Measurements from ENCODE around the gene GRK5.

Gene GRK5

DNA sequence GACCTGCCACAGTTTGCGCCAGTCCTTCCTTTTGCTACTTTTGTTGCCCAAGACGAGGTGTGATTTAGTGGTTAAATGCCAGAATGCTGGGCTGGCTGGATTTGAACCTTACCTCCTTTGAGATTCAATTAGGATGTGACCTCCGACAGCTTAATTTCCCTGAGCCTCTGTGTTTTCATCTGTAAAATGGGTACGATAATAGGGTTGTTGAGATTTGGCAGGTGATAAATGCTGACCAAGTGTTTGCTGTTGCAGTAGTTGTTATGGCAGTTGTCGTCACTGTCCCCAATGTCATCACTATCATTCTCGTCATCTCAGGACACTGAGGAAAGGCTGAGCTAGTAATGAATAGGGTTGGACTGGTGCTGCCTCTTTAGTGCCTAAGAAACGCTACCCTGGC lies 61.1 kb downstream of the GRK5 start:
- Histone ChIP-seq H3K9me3 (ENCODE audit: control insufficient read depth, low read length) (no peaks in the 10 kb centered on the region), H3K18ac (ENCODE audit: low read depth in 1 of 2, low read length in 2 of 2) (peak overlapping the region; percentile 23 to 61), H3K14ac (ENCODE audit: low read length in 2 of 2) (no peak overlapping the region), H2AK5ac (ENCODE audit: low read length, severe bottlenecking) (no peak overlapping the region), H3K4ac (ENCODE audit: low read depth in 1 of 2, low read length in 2 of 2) (peak overlapping the region in 1 of 2 experiments; percentile 44), H3K79me1 (replicated peaks; ENCODE audit: low read length, poor library complexity, severe bottlenecking) (peaks cover 25% of the 10 kb centered on the region), H3K36me3 (ENCODE audit: control insufficient read depth in 1 of 2, insufficient read depth in 2 of 2, low read depth in 1 of 2, low read length in 2 of 2) (peaks cover 0 to 3% of the 10 kb centered on the region in 2 experiments), H3K4me2 (ENCODE audit: low read length, poor library complexity, severe bottlenecking) (no peak overlapping the region), H2BK5ac (ENCODE audit: low read depth, low read length, poor library complexity, severe bottlenecking) (no peak overlapping the region), H2BK15ac (ENCODE audit: low read depth, poor library complexity, severe bottlenecking) (no peak overlapping the region), H4K91ac (ENCODE audit: low read length) (peak overlapping the region; percentile 30), H4K8ac (ENCODE audit: low read length) (no peak overlapping the region), H3K27me3 (ENCODE audit: control insufficient read depth in 1 of 2, insufficient read depth in 1 of 2, low read length in 2 of 2) (no peaks in the 10 kb centered on the region), H3K9ac (ENCODE audit: low read length) (no peak overlapping the region), H3K27ac (ENCODE audit: low read length, poor library complexity, severe bottlenecking) (no peak overlapping the region), H2AFZ (ENCODE audit: low read depth, low read length) (no peak overlapping the region), H3K23ac (ENCODE audit: low read length in 2 of 2) (no peak overlapping the region), H2BK12ac (ENCODE audit: low read length in 2 of 2) (no peak overlapping the region), H3K4me1 (ENCODE audit: control insufficient read depth, insufficient read depth, low read depth, low read length) (peaks cover 19% of the 10 kb centered on the region), H3K4me3 (ENCODE audit: insufficient read depth in 1 of 2, low read depth in 1 of 2, low read length in 2 of 2) (no peak overlapping the region), H2BK120ac (ENCODE audit: low read depth, low read length) (no peak overlapping the region)
- no peak for DNase-seq
- 97% methylated on average over 7 of the region's 7 CpGs for WGBS

DNA sequence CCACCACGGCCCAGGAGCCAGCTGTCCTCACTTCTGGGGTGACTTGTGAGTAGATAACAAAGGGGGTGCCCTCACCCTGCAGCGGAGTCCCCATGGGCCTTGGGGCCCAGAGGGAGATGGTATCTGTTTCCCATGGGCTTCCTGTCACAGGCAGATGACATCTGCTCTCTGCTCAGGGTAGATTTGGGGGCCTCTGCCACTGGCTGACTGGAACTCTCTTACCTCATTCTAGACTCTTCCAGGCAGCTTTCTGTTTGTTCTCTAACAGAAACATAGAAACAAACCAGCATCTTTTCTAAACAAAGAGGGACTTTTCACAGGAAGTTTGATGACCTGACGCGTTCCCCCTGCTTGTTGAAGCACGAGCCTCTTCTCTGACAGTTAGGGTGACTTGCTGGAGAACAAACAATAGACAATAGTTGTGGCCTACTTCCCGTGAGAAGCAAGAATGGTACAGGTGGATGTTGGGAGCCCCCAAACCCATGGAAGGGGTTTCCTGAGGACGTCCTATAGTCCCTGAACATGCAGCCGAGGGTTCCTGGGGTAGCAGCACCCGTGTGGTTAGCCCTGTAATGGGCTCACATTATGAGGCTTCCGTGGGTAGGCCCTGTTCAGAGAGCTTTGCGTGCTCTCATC lies 61.6 kb downstream of the GRK5 start:
- peak overlapping the region; percentile 78 for H4K8ac ChIP-seq (ENCODE audit: low read length)
- no peak overlapping the region for H2AFZ ChIP-seq (ENCODE audit: low read depth, low read length)
- no peak overlapping the region for H3K27ac ChIP-seq (ENCODE audit: low read length, poor library complexity, severe bottlenecking)
- no peak overlapping the region for H3K23ac ChIP-seq (ENCODE audit: low read length in 2 of 2)
- H3K4me3 ChIP-seq (ENCODE audit: insufficient read depth in 1 of 2, low read depth in 1 of 2, low read length in 2 of 2) = no peak overlapping the region
- no peak overlapping the region for H2BK5ac ChIP-seq (ENCODE audit: low read depth, low read length, poor library complexity, severe bottlenecking)
- H3K9ac ChIP-seq (ENCODE audit: low read length) = no peak overlapping the region
- peaks cover 27% of the 10 kb centered on the region for H3K79me1 ChIP-seq (replicated peaks; ENCODE audit: low read length, poor library complexity, severe bottlenecking)
- H4K91ac ChIP-seq (ENCODE audit: low read length) = peak overlapping the region; percentile 76
- DNase-seq = peak; percentile 93
- no peak overlapping the region for H3K4me2 ChIP-seq (ENCODE audit: low read length, poor library complexity, severe bottlenecking)
- H3K4me1 ChIP-seq (ENCODE audit: control insufficient read depth, insufficient read depth, low read depth, low read length) = peaks cover 18% of the 10 kb centered on the region
- peak overlapping the region in 1 of 2 experiments; percentile 75 for H3K14ac ChIP-seq (ENCODE audit: low read length in 2 of 2)
- H3K27me3 ChIP-seq (ENCODE audit: control insufficient read depth in 1 of 2, insufficient read depth in 1 of 2, low read length in 2 of 2) = no peaks in the 10 kb centered on the region
- peaks cover 0 to 3% of the 10 kb centered on the region in 2 experiments for H3K36me3 ChIP-seq (ENCODE audit: control insufficient read depth in 1 of 2, insufficient read depth in 2 of 2, low read depth in 1 of 2, low read length in 2 of 2)
- 66% methylated on average over 11 of the region's 11 CpGs for WGBS
- no peak overlapping the region for H2BK15ac ChIP-seq (ENCODE audit: low read depth, poor library complexity, severe bottlenecking)
- peak overlapping the region; percentile 49 to 61 for H3K18ac ChIP-seq (ENCODE audit: low read depth in 1 of 2, low read length in 2 of 2)
- H2BK12ac ChIP-seq (ENCODE audit: low read length in 2 of 2) = peak overlapping the region in 1 of 2 experiments; percentile 80
- H3K9me3 ChIP-seq (ENCODE audit: control insufficient read depth, low read length) = no peaks in the 10 kb centered on the region
- no peak overlapping the region for H2BK120ac ChIP-seq (ENCODE audit: low read depth, low read length)
- peak overlapping the region; percentile 5 to 25 for H3K4ac ChIP-seq (ENCODE audit: low read depth in 1 of 2, low read length in 2 of 2)
- no peak overlapping the region for H2AK5ac ChIP-seq (ENCODE audit: low read length, severe bottlenecking)

GRCh38 chr10:119269737-119270136 lies 62.4 kb downstream of the GRK5 start:
- no peaks in the 10 kb centered on the region for H3K27me3 ChIP-seq (ENCODE audit: control insufficient read depth in 1 of 2, insufficient read depth in 1 of 2, low read length in 2 of 2)
- peak overlapping the region; percentile 62 for H4K91ac ChIP-seq (ENCODE audit: low read length)
- DNase-seq = no peak
- H3K4me1 ChIP-seq (ENCODE audit: control insufficient read depth, insufficient read depth, low read depth, low read length) = peaks cover 18% of the 10 kb centered on the region
- H3K14ac ChIP-seq (ENCODE audit: low read length in 2 of 2) = no peak overlapping the region
- peaks cover 31% of the 10 kb centered on the region for H3K79me1 ChIP-seq (replicated peaks; ENCODE audit: low read length, poor library complexity, severe bottlenecking)
- peak overlapping the region in 1 of 2 experiments; percentile 16 for H3K4ac ChIP-seq (ENCODE audit: low read depth in 1 of 2, low read length in 2 of 2)
- peak overlapping the region; percentile 30 to 46 for H3K18ac ChIP-seq (ENCODE audit: low read depth in 1 of 2, low read length in 2 of 2)
- no peak overlapping the region for H2BK5ac ChIP-seq (ENCODE audit: low read depth, low read length, poor library complexity, severe bottlenecking)
- H3K4me3 ChIP-seq (ENCODE audit: insufficient read depth in 1 of 2, low read depth in 1 of 2, low read length in 2 of 2) = no peak overlapping the region
- H3K9me3 ChIP-seq (ENCODE audit: control insufficient read depth, low read length) = no peaks in the 10 kb centered on the region
- H2BK12ac ChIP-seq (ENCODE audit: low read length in 2 of 2) = peak overlapping the region; percentile 45 to 75
- no peak overlapping the region for H3K27ac ChIP-seq (ENCODE audit: low read length, poor library complexity, severe bottlenecking)
- H3K9ac ChIP-seq (ENCODE audit: low read length) = no peak overlapping the region
- H3K36me3 ChIP-seq (ENCODE audit: control insufficient read depth in 1 of 2, insufficient read depth in 2 of 2, low read depth in 1 of 2, low read length in 2 of 2) = peaks cover 0 to under 1% of the 10 kb centered on the region in 2 experiments
- H2AFZ ChIP-seq (ENCODE audit: low read depth, low read length) = no peak overlapping the region
- no peak overlapping the region for H3K23ac ChIP-seq (ENCODE audit: low read length in 2 of 2)
- peak overlapping the region; percentile 37 for H2BK120ac ChIP-seq (ENCODE audit: low read depth, low read length)
- H2AK5ac ChIP-seq (ENCODE audit: low read length, severe bottlenecking) = no peak overlapping the region
- peak overlapping the region; percentile 25 for H4K8ac ChIP-seq (ENCODE audit: low read length)
- H2BK15ac ChIP-seq (ENCODE audit: low read depth, poor library complexity, severe bottlenecking) = no peak overlapping the region
- 93% methylated on average over 2 of the region's 3 CpGs for WGBS
- no peak overlapping the region for H3K4me2 ChIP-seq (ENCODE audit: low read length, poor library complexity, severe bottlenecking)

DNA sequence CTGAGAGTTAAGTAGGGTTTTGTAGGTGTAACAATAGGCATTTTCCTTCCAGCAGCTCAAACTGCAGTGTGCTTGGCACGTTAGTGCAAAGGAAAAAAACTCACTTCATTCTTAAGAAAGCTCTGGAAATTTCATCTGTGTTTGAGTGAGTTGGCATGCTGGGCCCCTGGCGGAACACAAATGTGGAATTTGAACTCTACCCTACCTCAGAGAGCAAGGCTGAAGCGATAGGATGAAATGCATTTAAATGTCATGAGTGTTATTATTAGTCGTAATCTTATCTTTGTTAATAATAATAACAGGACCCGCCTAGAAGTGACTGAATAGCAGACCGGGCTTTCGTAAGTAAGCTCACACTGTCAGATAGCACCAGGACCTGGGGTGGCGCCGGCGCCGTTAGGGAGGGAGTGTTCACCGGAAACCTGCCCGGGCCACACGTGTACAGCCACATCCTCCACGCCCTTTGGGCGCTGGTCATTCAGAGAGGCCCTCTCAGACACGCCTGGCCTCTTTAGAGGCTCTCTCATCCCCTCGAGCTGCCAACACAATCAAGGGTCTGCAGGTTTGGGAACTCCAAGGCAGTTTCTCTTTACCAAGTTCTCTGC lies 63.5 kb downstream of the GRK5 start:
- H4K8ac ChIP-seq (ENCODE audit: low read length) = peak overlapping the region; percentile 59
- peak overlapping the region; percentile 58 for H2AK5ac ChIP-seq (ENCODE audit: low read length, severe bottlenecking)
- H3K36me3 ChIP-seq (ENCODE audit: control insufficient read depth in 1 of 2, insufficient read depth in 2 of 2, low read depth in 1 of 2, low read length in 2 of 2) = no peaks in the 10 kb centered on the region
- 21% methylated on average over 16 of the region's 18 CpGs for WGBS
- peak overlapping the region in 1 of 2 experiments; percentile 68 for H3K14ac ChIP-seq (ENCODE audit: low read length in 2 of 2)
- H3K27me3 ChIP-seq (ENCODE audit: control insufficient read depth in 1 of 2, insufficient read depth in 1 of 2, low read length in 2 of 2) = no peaks in the 10 kb centered on the region
- peak overlapping the region in 1 of 2 experiments; percentile 59 for H2BK12ac ChIP-seq (ENCODE audit: low read length in 2 of 2)
- no peak overlapping the region for H2BK5ac ChIP-seq (ENCODE audit: low read depth, low read length, poor library complexity, severe bottlenecking)
- H3K9ac ChIP-seq (ENCODE audit: low read length) = no peak overlapping the region
- H3K4ac ChIP-seq (ENCODE audit: low read depth in 1 of 2, low read length in 2 of 2) = peak overlapping the region in 1 of 2 experiments; percentile 65
- peak overlapping the region; percentile 65 to 79 for H3K18ac ChIP-seq (ENCODE audit: low read depth in 1 of 2, low read length in 2 of 2)
- H3K4me3 ChIP-seq (ENCODE audit: insufficient read depth in 1 of 2, low read depth in 1 of 2, low read length in 2 of 2) = peak overlapping the region in 1 of 2 experiments; percentile 49
- no peak overlapping the region for H3K23ac ChIP-seq (ENCODE audit: low read length in 2 of 2)
- peaks cover 18% of the 10 kb centered on the region for H3K4me1 ChIP-seq (ENCODE audit: control insufficient read depth, insufficient read depth, low read depth, low read length)
- H2BK120ac ChIP-seq (ENCODE audit: low read depth, low read length) = no peak overlapping the region
- DNase-seq = no peak
- peaks cover 28% of the 10 kb centered on the region for H3K79me1 ChIP-seq (replicated peaks; ENCODE audit: low read length, poor library complexity, severe bottlenecking)
- H4K91ac ChIP-seq (ENCODE audit: low read length) = peak overlapping the region; percentile 30
- H3K27ac ChIP-seq (ENCODE audit: low read length, poor library complexity, severe bottlenecking) = no peak overlapping the region
- no peaks in the 10 kb centered on the region for H3K9me3 ChIP-seq (ENCODE audit: control insufficient read depth, low read length)
- no peak overlapping the region for H2AFZ ChIP-seq (ENCODE audit: low read depth, low read length)
- H3K4me2 ChIP-seq (ENCODE audit: low read length, poor library complexity, severe bottlenecking) = no peak overlapping the region
- peak overlapping the region; percentile 29 for H2BK15ac ChIP-seq (ENCODE audit: low read depth, poor library complexity, severe bottlenecking)

All from mesenchymal stem cell (in vitro differentiated cells and primary cell).